Measurements from ENCODE around the gene IL31RA. TPM values are rescaled to one million over a fixed set of nuclear protein-coding genes. Genes with fewer than 3 reads are reported as not detected.

IL31RA gene
- total RNA-seq, 2 donors from 2014 or later, result 1.1 to 6.6 TPM

GRCh38 chr5:55959208-55959607 is 108.1 kb downstream of the IL31RA start:
- no peak for TF ChIP-seq CTCF (IDR thresholded peaks at IDR 0.05)
- Histone ChIP-seq H3K9me3 (no peaks in the 10 kb centered on the region), H3K4me1 (ENCODE audit: control insufficient read depth in 1 of 2, low read depth in 2 of 2) (no peaks in the 10 kb centered on the region), H3K36me3 (peaks cover 45% of the 10 kb centered on the region), H3K27ac (no peak overlapping the region), H3K4me3 (no peak overlapping the region), H3K27me3 (replicated peaks; ENCODE audit: insufficient read depth) (no peaks in the 10 kb centered on the region)
- DNase-seq (ENCODE audit: low spot score) (no peak), ATAC-seq (ENCODE audit: insufficient number of reproducible peaks, low FRiP score, low read depth) (no peak)

- Histone ChIP-seq H3K36me3 (peaks cover 31% of the 10 kb centered on the region), H3K9me3 (no peaks in the 10 kb centered on the region), H3K4me1 (ENCODE audit: control insufficient read depth in 1 of 2, low read depth in 2 of 2) (peaks cover under 1 to 4% of the 10 kb centered on the region in 2 donors), H3K27me3 (replicated peaks; ENCODE audit: insufficient read depth) (no peaks in the 10 kb centered on the region), H3K4me3 (no peak overlapping the region), H3K27ac (no peak overlapping the region)
- no peak for ATAC-seq (ENCODE audit: insufficient number of reproducible peaks, low FRiP score, low read depth)
- DNase-seq (ENCODE audit: low spot score), result no peak
- TF ChIP-seq CTCF (IDR thresholded peaks at IDR 0.05), result no peak
Observed at GRCh38 chr5:55960779-55961178, 109.6 kb downstream of the IL31RA start.

- H3K4me1 ChIP-seq (ENCODE audit: control insufficient read depth in 1 of 2, low read depth in 2 of 2), result peaks cover 6 to 17% of the 10 kb centered on the region in 2 donors
- no peak for ATAC-seq (ENCODE audit: insufficient number of reproducible peaks, low FRiP score, low read depth)
- TF ChIP-seq CTCF (IDR thresholded peaks at IDR 0.05), result no peak
- no peak overlapping the region for H3K27ac ChIP-seq
- H3K9me3 ChIP-seq, result no peaks in the 10 kb centered on the region
- H3K27me3 ChIP-seq (replicated peaks; ENCODE audit: insufficient read depth), result no peaks in the 10 kb centered on the region
- DNase-seq (ENCODE audit: low spot score), result no peak
- peaks cover 23% of the 10 kb centered on the region for H3K36me3 ChIP-seq
- no peak overlapping the region for H3K4me3 ChIP-seq
Observed at GRCh38 chr5:55965525-55965924, 114.4 kb downstream of the IL31RA start.

GRCh38 chr5:55966284-55966683 is 115.1 kb downstream of the IL31RA start:
- no peaks in the 10 kb centered on the region for H3K27me3 ChIP-seq (replicated peaks; ENCODE audit: insufficient read depth)
- TF ChIP-seq CTCF (IDR thresholded peaks at IDR 0.05), result no peak
- H3K9me3 ChIP-seq, result no peaks in the 10 kb centered on the region
- DNase-seq (ENCODE audit: low spot score) (no peak), ATAC-seq (ENCODE audit: insufficient number of reproducible peaks, low FRiP score, low read depth) (no peak)
- no peak overlapping the region for H3K27ac ChIP-seq
- peaks cover 9 to 17% of the 10 kb centered on the region in 2 donors for H3K4me1 ChIP-seq (ENCODE audit: control insufficient read depth in 1 of 2, low read depth in 2 of 2)
- peaks cover 18% of the 10 kb centered on the region for H3K36me3 ChIP-seq
- no peak overlapping the region for H3K4me3 ChIP-seq

- no peak overlapping the region for H3K4me3 ChIP-seq
- no peaks in the 10 kb centered on the region for H3K9me3 ChIP-seq
- TF ChIP-seq CTCF (IDR thresholded peaks at IDR 0.05), result no peak
- peaks cover 14% of the 10 kb centered on the region for H3K36me3 ChIP-seq
- no peak for DNase-seq (ENCODE audit: low spot score)
- no peak for ATAC-seq (ENCODE audit: insufficient number of reproducible peaks, low FRiP score, low read depth)
- peaks cover 9 to 17% of the 10 kb centered on the region in 2 donors for H3K4me1 ChIP-seq (ENCODE audit: control insufficient read depth in 1 of 2, low read depth in 2 of 2)
- no peaks in the 10 kb centered on the region for H3K27me3 ChIP-seq (replicated peaks; ENCODE audit: insufficient read depth)
- no peak overlapping the region for H3K27ac ChIP-seq
Observed at GRCh38 chr5:55969956-55970355, 118.8 kb downstream of the IL31RA start.

Other genes with a start within 250 kb of the IL31RA start
- gene SLC38A9, start 139.0 kb upstream of the IL31RA start, total RNA-seq, result 10 to 100 TPM; 16.6 to 19.6 TPM
- not detected for gene DDX4, start 113.3 kb upstream of the IL31RA start, total RNA-seq
- 100 to 1,000 TPM; 236 to 490 TPM for gene IL6ST, start 143.6 kb downstream of the IL31RA start, total RNA-seq

Measured in thoracic aorta (tissue), 2 donors.